ENCODE data around the gene TSEN15.
A peak's percentile ranks its signal among the peaks of the same experiment; 100 is the strongest.

TSEN15 gene

GRCh38 chr1:184051485-184052193, at the start of gene TSEN15:
Gene TSEN15, plus strand, starts transcription at chr1:184051730. Its CDS starts 26 bp downstream, at chr1:184051756.
- DNase-seq (ENCODE audit: extremely low read depth, low read depth), result peak; percentile 74
- TF ChIP-seq, protein P1, sequence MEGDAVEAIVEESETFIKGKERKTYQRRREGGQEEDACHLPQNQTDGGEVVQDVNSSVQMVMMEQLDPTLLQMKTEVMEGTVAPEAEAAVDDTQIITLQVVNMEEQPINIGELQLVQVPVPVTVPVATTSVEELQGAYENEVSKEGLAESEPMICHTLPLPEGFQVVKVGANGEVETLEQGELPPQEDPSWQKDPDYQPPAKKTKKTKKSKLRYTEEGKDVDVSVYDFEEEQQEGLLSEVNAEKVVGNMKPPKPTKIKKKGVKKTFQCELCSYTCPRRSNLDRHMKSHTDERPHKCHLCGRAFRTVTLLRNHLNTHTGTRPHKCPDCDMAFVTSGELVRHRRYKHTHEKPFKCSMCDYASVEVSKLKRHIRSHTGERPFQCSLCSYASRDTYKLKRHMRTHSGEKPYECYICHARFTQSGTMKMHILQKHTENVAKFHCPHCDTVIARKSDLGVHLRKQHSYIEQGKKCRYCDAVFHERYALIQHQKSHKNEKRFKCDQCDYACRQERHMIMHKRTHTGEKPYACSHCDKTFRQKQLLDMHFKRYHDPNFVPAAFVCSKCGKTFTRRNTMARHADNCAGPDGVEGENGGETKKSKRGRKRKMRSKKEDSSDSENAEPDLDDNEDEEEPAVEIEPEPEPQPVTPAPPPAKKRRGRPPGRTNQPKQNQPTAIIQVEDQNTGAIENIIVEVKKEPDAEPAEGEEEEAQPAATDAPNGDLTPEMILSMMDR (IDR thresholded peaks at IDR 0.05; ENCODE audit: low read depth, low read length), result no peak

- no peak for DNase-seq (ENCODE audit: extremely low read depth, low read depth)
Measured at GRCh38 chr1:184002071-184002470, 49.5 kb upstream of the TSEN15 start.

GRCh38 chr1:184004935-184005334, 46.6 kb upstream of the TSEN15 start:
- TF ChIP-seq, protein P1 (IDR thresholded peaks at IDR 0.05; ENCODE audit: low read depth, low read length), result no peak
- no peak for DNase-seq (ENCODE audit: extremely low read depth, low read depth)

More at GRCh38 chr1:184002071-184002470, 49.5 kb upstream of the TSEN15 start:
- TF ChIP-seq, protein P1 (IDR thresholded peaks at IDR 0.05; ENCODE audit: low read depth, low read length), result no peak

DNA sequence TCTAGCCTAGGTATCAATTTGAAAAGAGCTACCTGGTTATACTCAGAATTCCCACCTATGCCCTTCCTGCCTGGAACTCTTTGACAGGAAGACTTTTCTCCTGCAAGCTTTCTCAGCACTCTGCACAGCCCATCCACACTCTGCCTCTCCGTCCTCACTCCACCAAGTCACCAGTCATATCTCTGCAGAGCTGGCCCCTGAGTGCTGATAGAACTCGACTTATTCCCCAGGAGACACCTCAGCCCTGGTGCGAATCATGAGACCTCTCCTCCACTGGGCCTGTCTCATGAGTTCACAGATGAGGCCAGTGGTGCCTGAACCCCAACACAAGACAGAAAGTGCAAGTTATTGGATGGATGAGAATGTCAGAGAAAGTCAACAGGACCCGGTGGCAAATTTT, 46.0 kb upstream of the TSEN15 start:
- TF ChIP-seq, protein P1 (IDR thresholded peaks at IDR 0.05; ENCODE audit: low read depth, low read length), result no peak
- DNase-seq (ENCODE audit: extremely low read depth, low read depth), result no peak

DNA sequence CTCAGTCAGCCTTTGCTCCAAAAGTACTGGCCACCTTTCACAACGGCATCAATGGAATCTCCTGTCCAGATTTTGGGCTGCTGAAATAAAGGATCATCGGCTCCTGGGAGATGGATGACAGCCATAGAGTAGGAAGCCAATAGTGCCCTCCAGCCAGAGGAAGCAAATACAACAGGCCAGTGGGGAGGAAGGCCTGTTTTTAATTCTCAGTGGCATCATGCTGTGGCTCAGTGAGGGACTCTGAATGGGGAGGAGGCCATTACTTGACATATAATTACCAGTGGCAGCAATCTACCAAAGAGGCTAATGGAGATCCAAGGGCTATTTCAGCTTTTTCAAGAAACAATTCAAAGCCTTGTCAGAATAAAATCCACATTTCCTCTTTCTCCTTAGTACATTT, 40.7 kb upstream of the TSEN15 start:
- TF ChIP-seq, protein P1 (IDR thresholded peaks at IDR 0.05; ENCODE audit: low read depth, low read length), result no peak
- DNase-seq (ENCODE audit: extremely low read depth, low read depth), result no peak

- TF ChIP-seq, protein P1 (IDR thresholded peaks at IDR 0.05; ENCODE audit: low read depth, low read length), result no peak
- DNase-seq (ENCODE audit: extremely low read depth, low read depth), result no peak
Measured at GRCh38 chr1:184012187-184012586, 39.3 kb upstream of the TSEN15 start.

- DNase-seq (ENCODE audit: extremely low read depth, low read depth), result no peak
- TF ChIP-seq, protein P1 (IDR thresholded peaks at IDR 0.05; ENCODE audit: low read depth, low read length), result no peak
Measured at GRCh38 chr1:184014271-184014670, 37.3 kb upstream of the TSEN15 start.

All from AG09319 (cell line).